BJ (cell line): ENCODE measurements around the gene SERPIND1. TPM values are rescaled to one million over a fixed set of nuclear protein-coding genes. Genes with fewer than 3 reads are reported as not detected.

Experiments used
- CTCF ChIA-PET: fragments of 350-600 bp; formaldehyde crosslinking; extraction: SDS; loops from one replicate; lab custom pipeline; 2021; ENCODE audit warnings: antibody characterized with exemption, inconsistent platforms; lab: Yijun Ruan, JAX
- POLR2A ChIA-PET: fragments of 300-600 bp; sonication (Branson Sonifier 250); formaldehyde crosslinking; extraction: SDS; loops from one replicate; lab custom pipeline; 2021; ENCODE audit warnings: antibody characterized with exemption; lab: Charles Lee
- DNase-seq: peaks from one replicate; pipeline ENCODE4 v3.0.0-alpha.2; 2011; ENCODE audit warnings: low read depth
- H3K27me3 ChIP-seq: 2 replicates; pipeline ENCODE4 v1.6.0; 2011; ENCODE audit warnings: low read length; ENCODE audit not compliant: control insufficient read depth, insufficient read depth
- H3K36me3 ChIP-seq: 2 replicates; pipeline ENCODE4 v1.5.1; 2011; ENCODE audit warnings: low read length; ENCODE audit not compliant: control insufficient read depth, insufficient read depth
- H3K4me3 ChIP-seq: 2 replicates; pipeline ENCODE4 v1.5.1; 2011; ENCODE audit warnings: low read depth, mild to moderate bottlenecking, control low read depth, low read length
- CTCF ChIP-seq: IDR thresholded peaks from 2 replicates; pipeline ENCODE4 v1.5.1; 2011; ENCODE audit warnings: low read depth, mild to moderate bottlenecking, control low read depth, inconsistent platforms, low read length, moderate library complexity; ENCODE audit not compliant: insufficient read depth
- polyA plus RNA-seq: library from polyadenylated mRNA; depleted of rRNA; stranded (reverse); fragments of >200 nt; gene quantifications from 2 replicates; pipeline ENCODE4 v1.2.3, GENCODE V29; 2011

The SERPIND1 gene
- polyA plus RNA-seq, 1 experiment, result not detected

GRCh38 chr22:20775342-20775895 is 1.5 kb downstream of the SERPIND1 start:
- ChIA-PET CTCF (interaction anchor here (0.8 to 1.2 kb wide), 2 partner anchors 9 to 11 kb away, joined by 3 read pairs; no protein-coding TSS in a partner anchor), POLR2A (no interaction called here)
- Histone ChIP-seq H3K36me3 (peaks cover 2% of the 10 kb centered on the region), H3K4me3 (no peak overlapping the region), H3K27me3 (no peaks in the 10 kb centered on the region)
- TF ChIP-seq CTCF, result no peak
- DNase-seq, result no peak

GRCh38 chr22:20776624-20777405 is 2.9 kb downstream of the SERPIND1 start:
- no peak for DNase-seq
- no peak for TF ChIP-seq CTCF
- CTCF ChIA-PET, result interaction anchor here (1.0 to 1.5 kb wide), 3 partner anchors 10 to 13 kb away, joined by 3 to 8 read pairs (median 3); no protein-coding TSS in a partner anchor
- peaks cover 2% of the 10 kb centered on the region for H3K36me3 ChIP-seq
- H3K4me3 ChIP-seq, result no peak overlapping the region
- POLR2A ChIA-PET, result no interaction called here
- no peaks in the 10 kb centered on the region for H3K27me3 ChIP-seq

- H3K4me3 ChIP-seq, result no peak overlapping the region
- CTCF ChIA-PET, result interaction anchor here (1.0 to 1.5 kb wide), 3 partner anchors 9 to 14 kb away, joined by 3 to 8 read pairs (median 3); no protein-coding TSS in a partner anchor
- DNase-seq, result peak; percentile 71
- peak; percentile 13; the same call in 1 of the 2 replicates for TF ChIP-seq CTCF
- H3K27me3 ChIP-seq, result no peaks in the 10 kb centered on the region
- POLR2A ChIA-PET, result no interaction called here
- H3K36me3 ChIP-seq, result peaks cover 2% of the 10 kb centered on the region
Measured at GRCh38 chr22:20777420-20778177, 3.7 kb downstream of the SERPIND1 start.

- POLR2A ChIA-PET, result no interaction called here
- TF ChIP-seq CTCF, result no peak
- no peak for DNase-seq
- peaks cover 3% of the 10 kb centered on the region for H3K36me3 ChIP-seq
- CTCF ChIA-PET, result interaction anchor here (1.3 kb wide), 1 partner anchor 12 kb away, joined by 3 read pairs; no protein-coding TSS in a partner anchor
- H3K4me3 ChIP-seq, result no peak overlapping the region
- no peaks in the 10 kb centered on the region for H3K27me3 ChIP-seq
Measured at GRCh38 chr22:20779014-20779817, 5.3 kb downstream of the SERPIND1 start.
